Adipocyte (in vitro differentiated cells): ENCODE results near the gene RELN.

ENCODE experiments used
- DNase-seq: peaks from one replicate; pipeline ENCODE4 v3.0.0-alpha.2; 2015; ENCODE audit warnings: low read depth
- H3K27me3 ChIP-seq: replicated peaks from 2 replicates; pipeline ENCODE4 v1.7.0; 2013; ENCODE audit warnings: mild to moderate bottlenecking, low read length, moderate library complexity; ENCODE audit not compliant: control insufficient read depth, insufficient read depth
- H3K36me3 ChIP-seq: 2 replicates; pipeline ENCODE4 v1.7.0; 2013; ENCODE audit warnings: low read length, mild to moderate bottlenecking, moderate library complexity; ENCODE audit not compliant: control insufficient read depth, insufficient read depth, severe bottlenecking
- H3K4me1 ChIP-seq: 2 replicates; pipeline ENCODE4 v1.7.0; 2013; ENCODE audit warnings: mild to moderate bottlenecking, low read length, moderate library complexity; ENCODE audit not compliant: control insufficient read depth, insufficient read depth
- H3K4me3 ChIP-seq: 2 replicates; pipeline ENCODE4 v1.7.0; 2013; ENCODE audit warnings: mild to moderate bottlenecking, low read length, moderate library complexity
- H3K9ac ChIP-seq: 2 replicates; pipeline ENCODE4 v1.7.0; 2013; ENCODE audit warnings: mild to moderate bottlenecking, low read length, moderate library complexity
- H3K9me3 ChIP-seq: 2 replicates; pipeline ENCODE4 v1.7.0; 2013; ENCODE audit warnings: mild to moderate bottlenecking, low read length, moderate library complexity; ENCODE audit not compliant: control insufficient read depth

The RELN gene

GRCh38 chr7:103888603-103889153, 100.8 kb downstream of the RELN start:
- no peak for DNase-seq

GRCh38 chr7:103887853-103888602, 101.4 kb downstream of the RELN start:
- Histone ChIP-seq H3K4me1 (no peaks in the 10 kb centered on the region), H3K9ac (no peak overlapping the region), H3K27me3 (no peaks in the 10 kb centered on the region), H3K36me3 (no peaks in the 10 kb centered on the region), H3K9me3 (no peaks in the 10 kb centered on the region), H3K4me3 (no peak overlapping the region)
- DNase-seq = no peak

More at GRCh38 chr7:103888603-103889153, 100.8 kb downstream of the RELN start:
- H3K9me3 ChIP-seq = no peaks in the 10 kb centered on the region
- no peaks in the 10 kb centered on the region for H3K4me1 ChIP-seq
- no peaks in the 10 kb centered on the region for H3K27me3 ChIP-seq
- H3K4me3 ChIP-seq = no peak overlapping the region
- no peak overlapping the region for H3K9ac ChIP-seq
- no peaks in the 10 kb centered on the region for H3K36me3 ChIP-seq

- Histone ChIP-seq H3K9me3 (no peaks in the 10 kb centered on the region), H3K9ac (no peak overlapping the region), H3K4me1 (no peaks in the 10 kb centered on the region), H3K4me3 (no peak overlapping the region), H3K27me3 (no peaks in the 10 kb centered on the region), H3K36me3 (no peaks in the 10 kb centered on the region)
- DNase-seq = no peak
These were observed 102.4 kb downstream of the RELN start for GRCh38 chr7:103887050-103887449.

GRCh38 chr7:103879928-103880600, 109.4 kb downstream of the RELN start:
- no peaks in the 10 kb centered on the region for H3K36me3 ChIP-seq
- H3K4me1 ChIP-seq = peaks cover 9% of the 10 kb centered on the region

GRCh38 chr7:103879411-103879810, 110.0 kb downstream of the RELN start:
- no peaks in the 10 kb centered on the region for H3K27me3 ChIP-seq
- no peak overlapping the region for H3K9ac ChIP-seq
- no peaks in the 10 kb centered on the region for H3K9me3 ChIP-seq
- no peaks in the 10 kb centered on the region for H3K36me3 ChIP-seq
- H3K4me1 ChIP-seq = peaks cover 9% of the 10 kb centered on the region
- DNase-seq = no peak
- no peak overlapping the region for H3K4me3 ChIP-seq

More at GRCh38 chr7:103879928-103880600, 109.4 kb downstream of the RELN start:
- Histone ChIP-seq H3K9me3 (no peaks in the 10 kb centered on the region), H3K27me3 (no peaks in the 10 kb centered on the region), H3K9ac (no peak overlapping the region), H3K4me3 (no peak overlapping the region)
- no peak for DNase-seq

- DNase-seq = no peak
- H3K9ac ChIP-seq = no peak overlapping the region
These were observed 111.9 kb downstream of the RELN start for GRCh38 chr7:103877565-103877964.

GRCh38 chr7:103875718-103876117, 113.7 kb downstream of the RELN start:
- no peak overlapping the region for H3K9ac ChIP-seq
- no peak for DNase-seq
- H3K36me3 ChIP-seq = no peaks in the 10 kb centered on the region
- no peak overlapping the region for H3K4me3 ChIP-seq
- no peaks in the 10 kb centered on the region for H3K27me3 ChIP-seq
- H3K9me3 ChIP-seq = no peaks in the 10 kb centered on the region
- peaks cover 9% of the 10 kb centered on the region for H3K4me1 ChIP-seq

More at GRCh38 chr7:103877565-103877964, 111.9 kb downstream of the RELN start:
- H3K36me3 ChIP-seq = no peaks in the 10 kb centered on the region
- H3K27me3 ChIP-seq = no peaks in the 10 kb centered on the region
- H3K4me3 ChIP-seq = no peak overlapping the region
- H3K4me1 ChIP-seq = peaks cover 9% of the 10 kb centered on the region
- no peaks in the 10 kb centered on the region for H3K9me3 ChIP-seq

GRCh38 chr7:103871473-103871872, 118.0 kb downstream of the RELN start:
- no peak overlapping the region for H3K9ac ChIP-seq
- H3K4me3 ChIP-seq = no peak overlapping the region
- no peak for DNase-seq
- no peaks in the 10 kb centered on the region for H3K36me3 ChIP-seq
- H3K27me3 ChIP-seq = no peaks in the 10 kb centered on the region
- no peaks in the 10 kb centered on the region for H3K9me3 ChIP-seq
- H3K4me1 ChIP-seq = peaks cover 9% of the 10 kb centered on the region

- Histone ChIP-seq H3K9ac (no peak overlapping the region), H3K27me3 (no peaks in the 10 kb centered on the region), H3K9me3 (no peaks in the 10 kb centered on the region), H3K4me1 (peaks cover 3% of the 10 kb centered on the region), H3K4me3 (no peak overlapping the region), H3K36me3 (no peaks in the 10 kb centered on the region)
- no peak for DNase-seq
These were observed 118.8 kb downstream of the RELN start for GRCh38 chr7:103870664-103871063.

- Histone ChIP-seq H3K9me3 (no peaks in the 10 kb centered on the region), H3K4me1 (no peaks in the 10 kb centered on the region), H3K4me3 (no peak overlapping the region), H3K27me3 (no peaks in the 10 kb centered on the region), H3K9ac (no peak overlapping the region), H3K36me3 (no peaks in the 10 kb centered on the region)
- DNase-seq = no peak
These were observed 121.6 kb downstream of the RELN start for GRCh38 chr7:103867874-103868273.

- Histone ChIP-seq H3K36me3 (no peaks in the 10 kb centered on the region), H3K4me3 (no peak overlapping the region), H3K9ac (no peak overlapping the region), H3K9me3 (no peaks in the 10 kb centered on the region), H3K4me1 (no peaks in the 10 kb centered on the region), H3K27me3 (no peaks in the 10 kb centered on the region)
- no peak for DNase-seq
These were observed 122.5 kb downstream of the RELN start for GRCh38 chr7:103866919-103867318.
